ENCODE data around the gene INPP5A. TPM values are rescaled to one million over a fixed set of nuclear protein-coding genes. Genes with fewer than 3 reads are reported as not detected.
"Not testable (repeated sequence)": the region's sequence is repeated elsewhere in the genome, so short reads cannot be mapped to it uniquely, and the experiment has no call there.

Gene INPP5A
- total and polyA plus RNA-seq, 5 donors from 2014 or later: 0.66 to 21.3 (median 1.0) TPM

DNA sequence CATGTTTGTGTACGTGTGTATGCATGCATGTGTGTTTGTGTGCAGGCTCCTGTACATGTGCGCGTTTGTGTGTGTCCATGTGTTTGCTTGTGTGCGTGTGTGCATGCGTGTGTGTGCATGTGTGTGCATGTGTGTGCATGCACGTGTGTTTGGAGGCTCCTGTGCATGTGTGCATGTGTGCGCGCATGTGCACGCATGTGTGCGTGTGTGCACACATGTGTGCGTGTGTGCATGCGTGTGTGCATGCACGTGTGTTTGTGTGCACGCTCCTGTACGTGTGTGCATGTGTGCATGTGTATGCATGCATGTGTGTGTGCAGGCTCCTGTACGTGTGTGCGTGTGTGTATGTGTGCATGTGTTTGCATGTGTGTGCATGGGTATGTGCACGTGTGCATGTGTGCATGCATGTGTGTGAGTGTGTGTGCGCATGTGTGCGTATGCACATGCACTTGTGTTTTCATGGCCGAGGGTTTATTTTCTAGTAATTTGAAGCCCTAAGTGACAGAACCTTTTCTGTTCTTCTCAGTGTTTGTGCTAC, 59.2 kb downstream of the INPP5A start:
- Histone ChIP-seq H3K36me3 (ENCODE audit: control insufficient read depth, insufficient read depth, low read length) (no peaks in the 10 kb centered on the region), H3K9me3 (ENCODE audit: control insufficient read depth in 2 of 2, low read length in 2 of 2) (peaks cover 11 to 25% of the 10 kb centered on the region in 2 experiments), H3K27me3 (ENCODE audit: control insufficient read depth, insufficient read depth, low read length) (no peaks in the 10 kb centered on the region), H3K4me1 (ENCODE audit: control insufficient read depth, insufficient read depth, low read length, poor library complexity, severe bottlenecking) (peaks cover 23% of the 10 kb centered on the region), H3K4me3 (ENCODE audit: low read depth, low read length) (no peak overlapping the region), H3K27ac (ENCODE audit: insufficient read depth, low read length, poor library complexity, severe bottlenecking) (no peak overlapping the region)
- Mint-ChIP-seq H3K4me1 (peaks cover 23 to 56% (median 35%) of the 10 kb centered on the region in 4 donors), H3K27ac (no peak overlapping the region), H3K9me3 (peaks cover 4 to 29% (median 8%) of the 10 kb centered on the region in 7 donors), H3K27me3 (no peaks in the 10 kb centered on the region), H3K4me3 (peak overlapping the region in 1 of 4 donors; percentile 40), H3K36me3 (peaks cover 22% of the 10 kb centered on the region)
- no peak for ATAC-seq (ENCODE audit: low read depth in 2 of 2)
- no peak for DNase-seq

DNA sequence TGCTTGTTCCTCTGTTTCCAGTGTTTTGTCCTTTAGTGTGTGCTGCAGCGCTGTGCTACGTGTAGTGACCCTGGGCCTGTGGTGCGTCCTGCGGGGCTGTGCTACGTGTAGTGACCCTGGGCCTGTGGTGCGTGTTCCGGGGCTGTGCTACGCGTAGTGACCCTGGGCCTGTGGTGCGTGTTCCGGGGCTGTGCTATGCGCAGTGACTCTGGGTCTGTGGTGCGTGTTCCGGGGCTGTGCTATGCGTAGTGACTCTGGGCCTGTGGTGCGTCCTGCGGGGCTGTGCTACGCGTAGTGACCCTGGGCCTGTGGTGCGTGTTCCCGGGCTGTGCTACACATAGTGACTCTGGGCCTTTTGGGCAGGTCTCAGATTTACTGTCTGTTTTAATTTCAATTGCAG, 60.1 kb downstream of the INPP5A start:
- H3K27ac ChIP-seq (ENCODE audit: insufficient read depth, low read length, poor library complexity, severe bottlenecking): no peak overlapping the region
- peaks cover 4 to 29% (median 8%) of the 10 kb centered on the region in 7 donors for H3K9me3 Mint-ChIP-seq
- DNase-seq (no peak), ATAC-seq (ENCODE audit: low read depth in 2 of 2) (no peak)
- peaks cover 23% of the 10 kb centered on the region for H3K4me1 ChIP-seq (ENCODE audit: control insufficient read depth, insufficient read depth, low read length, poor library complexity, severe bottlenecking)
- no peaks in the 10 kb centered on the region for H3K27me3 Mint-ChIP-seq
- no peak overlapping the region for H3K4me3 ChIP-seq (ENCODE audit: low read depth, low read length)
- H3K27me3 ChIP-seq (ENCODE audit: control insufficient read depth, insufficient read depth, low read length): no peaks in the 10 kb centered on the region
- no peak overlapping the region for H3K4me3 Mint-ChIP-seq
- peaks cover 11 to 25% of the 10 kb centered on the region in 2 experiments for H3K9me3 ChIP-seq (ENCODE audit: control insufficient read depth in 2 of 2, low read length in 2 of 2)
- no peak overlapping the region for H3K27ac Mint-ChIP-seq
- peaks cover 20 to 55% (median 32%) of the 10 kb centered on the region in 4 donors for H3K4me1 Mint-ChIP-seq
- H3K36me3 Mint-ChIP-seq: peaks cover 22% of the 10 kb centered on the region
- H3K36me3 ChIP-seq (ENCODE audit: control insufficient read depth, insufficient read depth, low read length): no peaks in the 10 kb centered on the region

DNA sequence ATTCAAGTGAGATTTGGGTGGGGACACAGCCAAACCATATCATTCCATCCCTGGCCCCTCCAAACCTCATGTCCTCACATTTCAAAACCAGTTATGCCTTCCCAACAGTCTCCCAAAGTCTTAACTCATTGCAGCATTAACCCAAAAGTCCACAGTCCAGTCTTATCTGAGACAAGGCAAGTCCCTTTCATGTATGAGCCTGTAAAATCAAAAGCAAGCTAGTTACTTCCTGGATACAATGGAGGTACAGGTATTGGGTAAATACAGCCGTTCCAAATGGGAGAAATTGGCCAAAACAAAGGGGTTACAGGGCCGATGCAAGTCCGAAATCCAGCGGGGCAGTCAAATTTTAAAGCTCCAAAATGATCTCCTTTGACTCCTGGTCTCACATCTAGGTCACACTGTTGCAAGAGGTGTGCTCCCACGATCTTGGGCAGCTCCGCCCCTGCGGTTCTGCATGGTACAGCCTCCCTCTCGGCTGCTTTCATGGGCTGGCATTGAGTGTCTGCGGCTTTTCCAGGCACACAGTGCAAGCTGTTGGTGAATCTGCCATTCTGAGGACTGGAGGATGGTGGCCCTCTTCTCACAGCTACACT, 61.5 kb downstream of the INPP5A start:
- Mint-ChIP-seq H3K9me3 (peaks cover 2 to 29% (median 8%) of the 10 kb centered on the region in 7 donors), H3K4me1 (peaks cover 9 to 49% (median 23%) of the 10 kb centered on the region in 4 donors), H3K36me3 (peaks cover 22% of the 10 kb centered on the region)
- not testable (repeated sequence) for H3K36me3 ChIP-seq (ENCODE audit: control insufficient read depth, insufficient read depth, low read length); H3K27me3 ChIP-seq (ENCODE audit: control insufficient read depth, insufficient read depth, low read length); H3K27ac Mint-ChIP-seq; H3K4me1 ChIP-seq (ENCODE audit: control insufficient read depth, insufficient read depth, low read length, poor library complexity, severe bottlenecking); H3K27ac ChIP-seq (ENCODE audit: insufficient read depth, low read length, poor library complexity, severe bottlenecking); H3K27me3 Mint-ChIP-seq; ATAC-seq (ENCODE audit: low read depth in 2 of 2); DNase-seq; H3K4me3 Mint-ChIP-seq; H3K4me3 ChIP-seq (ENCODE audit: low read depth, low read length)
- peaks cover 11 to 25% of the 10 kb centered on the region in 2 experiments for H3K9me3 ChIP-seq (ENCODE audit: control insufficient read depth in 2 of 2, low read length in 2 of 2)

DNA sequence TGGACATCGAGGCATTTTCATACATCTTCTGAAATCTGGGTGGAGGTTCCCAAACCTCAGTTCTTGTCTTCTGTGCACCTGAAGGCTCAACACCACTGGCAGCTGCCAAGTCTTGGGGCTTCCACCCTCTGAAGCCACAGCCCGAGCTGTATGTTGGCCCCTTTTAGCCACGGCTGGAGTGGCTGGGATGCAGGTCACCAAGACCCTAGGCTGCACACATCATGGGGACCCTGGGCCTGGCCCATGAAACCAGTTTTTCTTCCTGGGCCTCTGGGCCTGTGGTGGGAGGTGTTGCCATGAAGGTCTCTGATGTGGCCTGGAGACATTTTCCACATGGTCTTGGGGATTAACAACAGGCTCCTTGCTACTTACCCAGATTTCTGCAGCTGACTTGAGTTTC, 62.1 kb downstream of the INPP5A start:
- peaks cover 6 to 49% (median 20%) of the 10 kb centered on the region in 4 donors for H3K4me1 Mint-ChIP-seq
- H3K9me3 Mint-ChIP-seq: peaks cover 2 to 29% (median 8%) of the 10 kb centered on the region in 7 donors
- no peaks in the 10 kb centered on the region for H3K27me3 Mint-ChIP-seq
- Histone ChIP-seq H3K4me3 (ENCODE audit: low read depth, low read length) (no peak overlapping the region), H3K27me3 (ENCODE audit: control insufficient read depth, insufficient read depth, low read length) (no peaks in the 10 kb centered on the region), H3K27ac (ENCODE audit: insufficient read depth, low read length, poor library complexity, severe bottlenecking) (no peak overlapping the region), H3K9me3 (ENCODE audit: control insufficient read depth in 2 of 2, low read length in 2 of 2) (peaks cover 11 to 25% of the 10 kb centered on the region in 2 experiments), H3K36me3 (ENCODE audit: control insufficient read depth, insufficient read depth, low read length) (no peaks in the 10 kb centered on the region), H3K4me1 (ENCODE audit: control insufficient read depth, insufficient read depth, low read length, poor library complexity, severe bottlenecking) (peaks cover 5% of the 10 kb centered on the region)
- DNase-seq: no peak
- H3K27ac Mint-ChIP-seq: no peak overlapping the region
- H3K4me3 Mint-ChIP-seq: no peak overlapping the region
- H3K36me3 Mint-ChIP-seq: peaks cover 22% of the 10 kb centered on the region
- no peak for ATAC-seq (ENCODE audit: low read depth in 2 of 2)

DNA sequence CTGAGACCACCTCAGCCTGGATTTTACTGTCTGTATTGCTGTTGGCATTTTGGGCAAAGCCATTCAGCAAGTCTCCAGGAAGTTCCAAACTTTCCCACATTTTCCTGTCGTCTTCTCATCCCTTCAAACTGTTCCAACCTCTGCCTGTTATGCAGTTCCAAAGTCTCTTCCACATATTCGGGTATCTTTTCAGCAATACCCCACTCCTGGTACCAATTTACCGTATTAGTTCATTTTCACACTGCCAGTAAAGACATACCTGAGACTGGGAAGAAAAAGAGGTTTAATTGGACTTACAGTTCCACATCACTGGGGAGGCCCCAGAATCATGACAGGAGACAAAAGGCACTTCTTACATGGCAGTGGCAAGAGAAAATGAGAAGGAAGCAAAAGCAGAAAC, 62.8 kb downstream of the INPP5A start:
- ATAC-seq (ENCODE audit: low read depth in 2 of 2) (no peak), DNase-seq (no peak)
- H3K27me3 ChIP-seq (ENCODE audit: control insufficient read depth, insufficient read depth, low read length): no peaks in the 10 kb centered on the region
- no peak overlapping the region for H3K27ac ChIP-seq (ENCODE audit: insufficient read depth, low read length, poor library complexity, severe bottlenecking)
- no peaks in the 10 kb centered on the region for H3K36me3 ChIP-seq (ENCODE audit: control insufficient read depth, insufficient read depth, low read length)
- peaks cover 2% of the 10 kb centered on the region for H3K4me1 ChIP-seq (ENCODE audit: control insufficient read depth, insufficient read depth, low read length, poor library complexity, severe bottlenecking)
- Mint-ChIP-seq H3K4me3 (peak overlapping the region in 1 of 4 donors; percentile 5), H3K27ac (peak overlapping the region in 1 of 3 donors; percentile 73), H3K27me3 (no peaks in the 10 kb centered on the region), H3K4me1 (peaks cover 4 to 43% (median 20%) of the 10 kb centered on the region in 4 donors), H3K9me3 (peaks cover 2 to 29% (median 8%) of the 10 kb centered on the region in 7 donors), H3K36me3 (peaks cover 22% of the 10 kb centered on the region)
- H3K9me3 ChIP-seq (ENCODE audit: control insufficient read depth in 2 of 2, low read length in 2 of 2): peaks cover 11 to 25% of the 10 kb centered on the region in 2 experiments
- H3K4me3 ChIP-seq (ENCODE audit: low read depth, low read length): no peak overlapping the region

DNA sequence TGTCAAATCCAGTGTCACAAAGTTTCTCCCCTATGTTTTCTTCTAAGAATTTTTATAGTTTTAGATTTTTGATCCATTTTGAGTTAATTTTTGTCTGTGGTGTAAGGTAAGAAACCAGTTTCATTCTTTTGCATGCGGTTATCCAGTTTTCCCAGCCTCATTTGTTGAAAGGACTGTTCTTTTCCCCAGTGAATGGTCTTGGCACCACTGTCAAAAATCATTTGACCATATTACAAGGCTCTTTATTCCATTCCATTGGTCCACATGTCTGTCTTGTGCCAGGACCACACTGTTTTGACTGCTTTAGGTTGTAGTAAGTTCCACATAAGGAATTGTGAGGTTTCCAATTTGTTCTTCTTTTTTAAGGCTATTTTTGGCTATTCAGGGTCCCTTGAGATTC, 64.0 kb downstream of the INPP5A start:
- Mint-ChIP-seq H3K27ac (no peak overlapping the region), H3K9me3 (peaks cover 2 to 29% (median 8%) of the 10 kb centered on the region in 7 donors), H3K4me3 (no peak overlapping the region), H3K4me1 (peaks cover 4 to 35% (median 19%) of the 10 kb centered on the region in 4 donors), H3K36me3 (peaks cover 25% of the 10 kb centered on the region), H3K27me3 (no peaks in the 10 kb centered on the region)
- H3K27ac ChIP-seq (ENCODE audit: insufficient read depth, low read length, poor library complexity, severe bottlenecking): no peak overlapping the region
- no peaks in the 10 kb centered on the region for H3K27me3 ChIP-seq (ENCODE audit: control insufficient read depth, insufficient read depth, low read length)
- DNase-seq (no peak), ATAC-seq (ENCODE audit: low read depth in 2 of 2) (no peak)
- H3K4me3 ChIP-seq (ENCODE audit: low read depth, low read length): no peak overlapping the region
- H3K36me3 ChIP-seq (ENCODE audit: control insufficient read depth, insufficient read depth, low read length): no peaks in the 10 kb centered on the region
- peaks cover 11 to 25% of the 10 kb centered on the region in 2 experiments for H3K9me3 ChIP-seq (ENCODE audit: control insufficient read depth in 2 of 2, low read length in 2 of 2)
- no peaks in the 10 kb centered on the region for H3K4me1 ChIP-seq (ENCODE audit: control insufficient read depth, insufficient read depth, low read length, poor library complexity, severe bottlenecking)

DNA sequence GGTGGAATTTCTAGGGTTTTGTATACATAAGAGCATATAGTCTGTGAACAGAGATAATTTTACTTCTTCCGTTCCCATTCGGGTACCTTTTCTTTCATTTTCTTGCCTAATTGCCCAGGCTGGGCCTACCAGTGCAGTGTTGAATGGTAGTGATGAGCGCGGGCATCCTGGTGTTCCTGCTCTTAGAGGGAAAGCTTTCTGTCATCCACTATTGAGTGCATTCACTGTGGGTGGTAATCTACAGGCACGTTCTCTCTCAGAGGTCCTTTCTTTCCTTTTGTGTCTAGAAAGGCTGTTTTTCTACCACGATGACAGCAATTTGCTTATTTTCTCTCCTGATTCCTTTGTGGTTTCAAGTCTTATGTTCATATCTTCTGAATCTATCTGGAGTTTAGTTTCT, 65.0 kb downstream of the INPP5A start:
- Histone ChIP-seq H3K4me1 (ENCODE audit: control insufficient read depth, insufficient read depth, low read length, poor library complexity, severe bottlenecking) (no peaks in the 10 kb centered on the region), H3K9me3 (ENCODE audit: control insufficient read depth in 2 of 2, low read length in 2 of 2) (peaks cover 11 to 25% of the 10 kb centered on the region in 2 experiments), H3K27ac (ENCODE audit: insufficient read depth, low read length, poor library complexity, severe bottlenecking) (no peak overlapping the region), H3K27me3 (ENCODE audit: control insufficient read depth, insufficient read depth, low read length) (no peaks in the 10 kb centered on the region), H3K4me3 (ENCODE audit: low read depth, low read length) (no peak overlapping the region), H3K36me3 (ENCODE audit: control insufficient read depth, insufficient read depth, low read length) (no peaks in the 10 kb centered on the region)
- Mint-ChIP-seq H3K36me3 (peaks cover 25% of the 10 kb centered on the region), H3K4me3 (no peak overlapping the region), H3K27me3 (no peaks in the 10 kb centered on the region), H3K4me1 (peaks cover 4 to 26% (median 15%) of the 10 kb centered on the region in 4 donors), H3K27ac (no peak overlapping the region), H3K9me3 (peaks cover 0 to 29% (median 8%) of the 10 kb centered on the region in 7 donors)
- DNase-seq (no peak), ATAC-seq (ENCODE audit: low read depth in 2 of 2) (no peak)

Measured in CD4-positive, CD25-positive, alpha-beta regulatory T cell (primary cell).